H1 (cell line): ENCODE data around the gene NLGN4X. TPM values are rescaled to one million over a fixed set of nuclear protein-coding genes. Genes with fewer than 3 reads are reported as not detected.
A peak's percentile ranks its signal among the peaks of the same experiment; 100 is the strongest.

Experiments used
- CTCF ChIA-PET: fragments of 300-600 bp; sonication (Branson Sonifier 250); formaldehyde crosslinking; loops from one replicate; lab custom pipeline; 2021; ENCODE audit not compliant: partially characterized antibody; lab: Charles Lee
- POLR2A ChIA-PET: fragments of 300-600 bp; sonication (Branson Sonifier 250); formaldehyde crosslinking; loops from one replicate; lab custom pipeline; 2021; ENCODE audit warnings: inconsistent platforms; ENCODE audit not compliant: partially characterized antibody; lab: Charles Lee
- DNase-seq, 2 experiments: peaks; one replicate each; pipeline versions ENCODE4 v3.0.0 to v3.0.0-alpha.2; 2010 to 2022; ENCODE audit warnings: low spot score in 2 of 2, low read depth in 1 of 2, mixed read lengths in 1 of 2
- FAIRE-seq: peaks from 2 replicates; lab custom pipeline; 2011; peaks lifted over from hg19 to GRCh38; lab: Jason Lieb, UNC
- H2AFZ ChIP-seq: 2 replicates; pipeline ENCODE4 v1.8.1; 2012; ENCODE audit warnings: low read length, inconsistent platforms
- H2AK5ac ChIP-seq: 2 replicates; pipeline ENCODE4 v1.6.1; 2013; ENCODE audit warnings: low read depth, low read length
- H2BK120ac ChIP-seq: replicated peaks from 2 replicates; pipeline ENCODE3; 2013; ENCODE audit warnings: low read depth, low read length, inconsistent platforms
- H2BK12ac ChIP-seq: 2 replicates; pipeline ENCODE4 v1.6.1; 2013; ENCODE audit warnings: low read depth, low read length
- H2BK15ac ChIP-seq: 2 replicates; pipeline ENCODE4 v1.6.1; 2013; ENCODE audit warnings: low read length
- H2BK20ac ChIP-seq: 2 replicates; pipeline ENCODE4 v1.6.1; 2013; ENCODE audit warnings: low read length
- H2BK5ac ChIP-seq: 2 replicates; pipeline ENCODE4 v1.6.1; 2013; ENCODE audit warnings: low read depth, low read length
- H3K14ac ChIP-seq: 2 replicates; pipeline ENCODE4 v1.6.1; 2013; ENCODE audit warnings: inconsistent platforms; ENCODE audit not compliant: insufficient read length
- H3K18ac ChIP-seq: 2 replicates; pipeline ENCODE4 v1.6.1; 2013; ENCODE audit warnings: low read length; ENCODE audit errors: extremely low read depth
- H3K23ac ChIP-seq: 2 replicates; pipeline ENCODE4 v1.6.1; 2013; ENCODE audit warnings: inconsistent platforms; ENCODE audit not compliant: insufficient read length
- H3K23me2 ChIP-seq: 2 replicates; pipeline ENCODE4 v1.6.1; 2013; ENCODE audit warnings: low read depth, low read length
- H3K27ac ChIP-seq: 2 replicates; pipeline ENCODE4 v1.6.1; 2011; ENCODE audit warnings: low read depth, low read length, inconsistent platforms
- H3K27me3 ChIP-seq, 4 experiments: replicated peaks in 1 of 4; 1 replicate in 1 of 4; 2 replicates in 3 of 4; pipeline versions ENCODE4 v1.6.1 to v1.8.1; 2011 to 2013; ENCODE audit warnings: low read length in 3 of 4, mild to moderate bottlenecking in 3 of 4, inconsistent platforms in 2 of 4, mixed read lengths in 2 of 4, moderate library complexity in 1 of 4; ENCODE audit not compliant: control insufficient read depth in 3 of 4, insufficient read depth in 3 of 4; ENCODE audit errors: extremely low read depth in 1 of 4
- H3K36me3 ChIP-seq, 4 experiments: 2 replicates each; pipeline versions ENCODE4 v1.6.1 to v1.8.1; 2011 to 2013; ENCODE audit warnings: mild to moderate bottlenecking in 4 of 4, low read length in 3 of 4, moderate library complexity in 2 of 4, control low read depth in 1 of 4, inconsistent platforms in 1 of 4; ENCODE audit not compliant: insufficient read depth in 4 of 4, control insufficient read depth in 2 of 4
- H3K4ac ChIP-seq: replicated peaks from 2 replicates; pipeline ENCODE3; 2013; ENCODE audit warnings: low read length, low read depth, mixed read lengths, inconsistent platforms; ENCODE audit not compliant: insufficient read length
- H3K4me1 ChIP-seq, 4 experiments: replicated peaks in 1 of 4; 1 replicate in 1 of 4; 2 replicates in 3 of 4; pipeline versions ENCODE4 v1.6.1 to v1.8.1; 2011 to 2013; ENCODE audit warnings: low read length in 3 of 4, inconsistent platforms in 2 of 4, mixed read lengths in 1 of 4; ENCODE audit not compliant: insufficient read depth in 4 of 4, control insufficient read depth in 3 of 4
- H3K4me2 ChIP-seq, 2 experiments: 2 replicates each; pipeline versions ENCODE4 v1.6.1 to v1.8.1; 2011 to 2013; ENCODE audit warnings: low read depth in 2 of 2, low read length in 2 of 2, control low read depth in 1 of 2, inconsistent platforms in 1 of 2, mild to moderate bottlenecking in 1 of 2; ENCODE audit not compliant: insufficient read depth in 1 of 2
- H3K4me3 ChIP-seq, 4 experiments: fragments of 200-600, 300-600 bp in 1 of 4; sonication (generic), shearing (Covaris generic), sonication (Bioruptor Twin) in 1 of 4; 2 replicates each; pipeline versions ENCODE4 v1.5.1 to v1.8.1; 2011 to 2016; ENCODE audit warnings: low read length in 4 of 4, low read depth in 3 of 4, control low read depth in 2 of 4, inconsistent platforms in 2 of 4, mild to moderate bottlenecking in 2 of 4, mixed read lengths in 1 of 4, moderate library complexity in 1 of 4; ENCODE audit not compliant: insufficient read depth in 2 of 4; ENCODE audit errors: extremely low read depth in 1 of 4
- H3K56ac ChIP-seq: replicated peaks from 2 replicates; pipeline ENCODE3; 2013; ENCODE audit warnings: low read depth, mild to moderate bottlenecking, mixed read lengths, low read length, inconsistent platforms; ENCODE audit not compliant: insufficient read length
- H3K79me1 ChIP-seq: 2 replicates; pipeline ENCODE4 v1.6.1; 2013; ENCODE audit warnings: low read depth, low read length, control low read depth
- H3K79me2 ChIP-seq, 2 experiments: 2 replicates each; pipeline versions ENCODE4 v1.6.1 to v1.8.1; 2012 to 2013; ENCODE audit warnings: low read length in 2 of 2, mild to moderate bottlenecking in 2 of 2, inconsistent platforms in 1 of 2; ENCODE audit not compliant: insufficient read depth in 2 of 2, control insufficient read depth in 1 of 2
- H3K9ac ChIP-seq, 4 experiments: replicated peaks in 1 of 4; 1 replicate in 1 of 4; 2 replicates in 3 of 4; pipeline versions ENCODE4 v1.6.1 to v1.8.1; 2011 to 2013; ENCODE audit warnings: low read depth in 3 of 4, low read length in 3 of 4, control low read depth in 2 of 4, mild to moderate bottlenecking in 2 of 4, moderate library complexity in 2 of 4, inconsistent platforms in 1 of 4; ENCODE audit errors: extremely low read depth in 1 of 4
- H3K9me3 ChIP-seq, 2 experiments: 2 replicates each; pipeline versions ENCODE4 v1.6.1 to v1.8.1; 2012 to 2013; ENCODE audit warnings: mild to moderate bottlenecking in 2 of 2, moderate library complexity in 2 of 2, control low read depth in 1 of 2, inconsistent platforms in 1 of 2, low read depth in 1 of 2, low read length in 1 of 2, mixed read lengths in 1 of 2; ENCODE audit not compliant: insufficient read depth in 2 of 2
- H4K20me1 ChIP-seq, 2 experiments: replicated peaks in 1 of 2; 2 replicates each; pipeline versions ENCODE3 to v1.8.1; 2011 to 2013; ENCODE audit warnings: inconsistent platforms in 2 of 2, low read length in 2 of 2, mild to moderate bottlenecking in 1 of 2; ENCODE audit not compliant: insufficient read depth in 2 of 2, control insufficient read depth in 1 of 2
- H4K5ac ChIP-seq: 2 replicates; pipeline ENCODE4 v1.6.1; 2013; ENCODE audit warnings: low read length, low read depth, mixed read lengths, inconsistent platforms; ENCODE audit not compliant: insufficient read length
- H4K8ac ChIP-seq: 2 replicates; pipeline ENCODE4 v1.8.0; 2013; ENCODE audit warnings: mild to moderate bottlenecking, moderate library complexity, low read length, inconsistent platforms; ENCODE audit not compliant: insufficient read depth; ENCODE audit errors: extremely low read depth
- H4K91ac ChIP-seq: replicated peaks from 2 replicates; pipeline ENCODE3; 2013; ENCODE audit warnings: low read length, mixed read lengths, inconsistent platforms; ENCODE audit not compliant: insufficient read length
- ATF3 ChIP-seq: IDR thresholded peaks from 2 replicates; pipeline ENCODE4 v1.6.1; 2011; ENCODE audit warnings: low read depth, mild to moderate bottlenecking, low read length; ENCODE audit not compliant: insufficient read depth
- CTCF ChIP-seq, 3 experiments: IDR thresholded peaks; 1 replicate in 2 of 3; 2 replicates in 1 of 3; pipeline versions ENCODE4 v1.5.1 to v1.6.1; 2011; ENCODE audit warnings: low read length in 3 of 3, mild to moderate bottlenecking in 3 of 3, inconsistent platforms in 2 of 3, low read depth in 1 of 3, moderate library complexity in 1 of 3; ENCODE audit not compliant: insufficient read depth in 1 of 3; ENCODE audit errors: control extremely low read depth in 1 of 3
- EP300 ChIP-seq, 2 experiments: IDR thresholded peaks; 1 replicate in 1 of 2; 2 replicates in 1 of 2; pipeline ENCODE4 v1.6.1; 2011 to 2012; ENCODE audit warnings: low read depth in 2 of 2, low read length in 2 of 2, mild to moderate bottlenecking in 2 of 2, borderline replicate concordance in 1 of 2, inconsistent platforms in 1 of 2, moderate library complexity in 1 of 2
- HDAC2 ChIP-seq, 2 experiments: fragments of 300-600 bp in 1 of 2; sonication (generic) in 1 of 2; IDR thresholded peaks; 2 replicates each; pipeline ENCODE4 v1.6.1; 2011 to 2012; ENCODE audit warnings: low read depth in 2 of 2, low read length in 2 of 2, mild to moderate bottlenecking in 2 of 2, moderate library complexity in 2 of 2, borderline replicate concordance in 1 of 2, inconsistent platforms in 1 of 2
- JUND ChIP-seq: IDR thresholded peaks from 2 replicates; pipeline ENCODE4 v1.6.1; 2011; ENCODE audit warnings: mild to moderate bottlenecking, improper control_type of control experiment, low read length
- NRF1 ChIP-seq: IDR thresholded peaks from 2 replicates; pipeline ENCODE4 v1.6.1; 2011; ENCODE audit warnings: mild to moderate bottlenecking, low read depth, low read length, improper control_type of control experiment
- SIN3A ChIP-seq, 2 experiments: IDR thresholded peaks in 1 of 2; conservative IDR thresholded peaks in 1 of 2; 2 replicates each; pipeline ENCODE4 v1.6.1; 2011 to 2012; ENCODE audit warnings: low read length in 2 of 2, improper control_type of control experiment in 1 of 2, low read depth in 1 of 2, mild to moderate bottlenecking in 1 of 2
- SIX5 ChIP-seq: IDR thresholded peaks from 2 replicates; pipeline ENCODE4 v1.6.1; 2011; ENCODE audit warnings: mild to moderate bottlenecking, low read depth, low read length
- SP1 ChIP-seq: IDR thresholded peaks from 2 replicates; pipeline ENCODE4 v1.6.1; 2011; ENCODE audit warnings: low read depth, low read length
- SP2 ChIP-seq: IDR thresholded peaks from 2 replicates; pipeline ENCODE4 v1.6.1; 2012; ENCODE audit warnings: mild to moderate bottlenecking, low read length, inconsistent platforms
- YY1 ChIP-seq: IDR thresholded peaks from 2 replicates; pipeline ENCODE4 v1.6.1; 2011; ENCODE audit warnings: low read depth, mild to moderate bottlenecking, low read length
- WGBS, 2 experiments: shearing (Covaris generic) in 1 of 2; methylation state at CpG; one replicate each; pipeline versions ENCODE4 v1.1.6 to v1.1.7; 2013 to 2015; ENCODE audit warnings: low lambda C conversion rate in 2 of 2, mixed read lengths in 2 of 2, inconsistent platforms in 1 of 2, low coverage in 1 of 2, missing lambda C conversion rate in 1 of 2; ENCODE audit not compliant: insufficient replicate concordance in 2 of 2, insufficient coverage in 1 of 2, insufficient read length in 1 of 2; ENCODE audit errors: extremely low coverage in 1 of 2, missing lambda C conversion rate in 1 of 2; 5-methylcytosine and 5-hydroxymethylcytosine counted together
- polyA plus RNA-seq, 7 experiments: library from polyadenylated mRNA; depleted of rRNA in 3 of 7; stranded (reverse) in 5 of 7; unstranded in 2 of 7; fragments of >200 nt in 5 of 7; fragments of 200-250 nt in 2 of 7; gene quantifications; 1 replicate in 5 of 7; 2 replicates in 1 of 7; 4 replicates in 1 of 7; pipeline versions ENCODE4 v1.2.1 to v1.2.3, GENCODE V29; 2011 to 2013; ENCODE audit warnings: missing spikeins in 2 of 7, mixed read lengths in 2 of 7
- total RNA-seq: library from RNA; stranded (reverse); fragmentation: NEBNext Ultra II Directional; extraction: Animal tissue kit (Norgen Biotek cat#: 25700); gene quantifications from 2 replicates; pipeline ENCODE4 v1.2.1, GENCODE V29; 2021

NLGN4X gene
- total and polyA plus RNA-seq, 2 of the 8 experiments (the other 6 are each of a cell fraction or from before 2014, with no cell fraction given) = 104 to 124 TPM

- H3K23me2 ChIP-seq = no peaks in the 10 kb centered on the region
- H2BK12ac ChIP-seq = no peak overlapping the region
- H3K36me3 ChIP-seq = no peaks in the 10 kb centered on the region; a peak in 1 of 8 replicates
- H3K23ac ChIP-seq = no peak overlapping the region
- no peak overlapping the region for H3K9ac ChIP-seq
- H2BK120ac ChIP-seq = no peak overlapping the region
- no peak overlapping the region for H2BK20ac ChIP-seq
- 87% methylated on average over 5 of the region's 6 CpGs; no CpG with 5 or more reads in 1 of the 2 experiments for WGBS, 2 experiments
- H3K18ac ChIP-seq = no peak overlapping the region
- H4K8ac ChIP-seq = no peak overlapping the region
- H3K27me3 ChIP-seq = no peaks in the 10 kb centered on the region
- H3K4me1 ChIP-seq = peaks cover 0 to 3% (median 0%) of the 10 kb centered on the region in 4 experiments; a peak in 1 of 7 replicates
- no peaks in the 10 kb centered on the region for H3K9me3 ChIP-seq
- FAIRE-seq (peak; percentile 70), DNase-seq (no peak)
- H4K5ac ChIP-seq = no peak overlapping the region
- no peak overlapping the region for H3K4me2 ChIP-seq
- H4K91ac ChIP-seq = no peak overlapping the region
- H2AFZ ChIP-seq = no peak overlapping the region
- H4K20me1 ChIP-seq = no peaks in the 10 kb centered on the region
- POLR2A ChIA-PET = no interaction called here
- H3K79me2 ChIP-seq = peaks cover 0 to 60% of the 10 kb centered on the region in 2 experiments; a peak in 2 of 4 replicates
- no peak overlapping the region for H2AK5ac ChIP-seq
- no peaks in the 10 kb centered on the region for H3K79me1 ChIP-seq
- H3K14ac ChIP-seq = no peak overlapping the region
- CTCF ChIA-PET = no interaction called here
- H3K56ac ChIP-seq = no peak overlapping the region
- H3K4ac ChIP-seq = no peak overlapping the region
- no peak overlapping the region for H3K4me3 ChIP-seq
- H2BK15ac ChIP-seq = no peak overlapping the region
- H2BK5ac ChIP-seq = no peak overlapping the region
- no peak overlapping the region for H3K27ac ChIP-seq
- TF ChIP-seq SIX5 (no peak), EP300 (IDR thresholded peaks at IDR 0.05; ENCODE audit: borderline replicate concordance in 1 of 2, low read depth in 2 of 2, low read length in 2 of 2) (no peak), SP1 (no peak), NRF1 (no peak), HDAC2 (IDR thresholded peaks at IDR 0.05; ENCODE audit: borderline replicate concordance in 1 of 2, low read depth in 2 of 2, low read length in 2 of 2) (no peak), ATF3 (no peak), YY1 (no peak), JUND (no peak), SIN3A (conservative IDR thresholded peaks at IDR 0.05 in 1 of 2, IDR thresholded peaks at IDR 0.05 in 1 of 2; ENCODE audit: low read depth in 1 of 2, low read length in 2 of 2) (no peak), SP2 (no peak), CTCF (IDR thresholded peaks at IDR 0.05; ENCODE audit: control extremely low read depth in 1 of 3, insufficient read depth in 1 of 3, low read depth in 1 of 3, low read length in 3 of 3) (no peak)
These were observed 175.5 kb downstream of the NLGN4X start for GRCh38 chrX:6053141-6053540.
